Tibial nerve (tissue), 4 donors: Measurements from ENCODE around the gene PDE2A. TPM values are rescaled to one million over a fixed set of nuclear protein-coding genes. Genes with fewer than 3 reads are reported as not detected.

ENCODE experiments used
- DNase-seq, 2 donors: peaks; one replicate each; pipeline ENCODE4 v3.0.0-alpha.2; 2019; ENCODE audit warnings: low spot score in 2 of 2
- H3K27ac ChIP-seq, 4 donors: fragments of 200-600 bp; sonication (generic) in 3 of 4; one replicate each; pipeline ENCODE4 v1.5.1; 2017 to 2019; ENCODE audit warnings: mild to moderate bottlenecking in 1 of 4
- H3K27me3 ChIP-seq, 2 donors: fragments of 200-600 bp; sonication (generic) in 1 of 2; one replicate each; pipeline versions ENCODE4 v1.5.1 to v1.6.0; 2017 to 2019
- H3K36me3 ChIP-seq, 3 donors: fragments of 200-600 bp; sonication (generic); one replicate each; pipeline ENCODE4 v1.5.1; 2018 to 2019
- H3K4me1 ChIP-seq, 4 donors: fragments of 200-600 bp; sonication (generic) in 3 of 4; one replicate each; pipeline ENCODE4 v1.5.1; 2017 to 2019
- H3K4me3 ChIP-seq, 4 donors: fragments of 200-600 bp; sonication (generic) in 3 of 4; one replicate each; pipeline ENCODE4 v1.5.1; 2017 to 2019; ENCODE audit warnings: mild to moderate bottlenecking in 1 of 4, moderate library complexity in 1 of 4
- H3K9me3 ChIP-seq, 4 donors: fragments of 200-600 bp; sonication (generic) in 3 of 4; one replicate each; pipeline ENCODE4 v1.5.1; 2017 to 2019
- CTCF ChIP-seq, 5 experiments: fragments of 200-600 bp in 3 of 5; fragments of 450-650 bp in 2 of 5; sonication (generic) in 3 of 5; IDR thresholded peaks; one replicate each; pipeline ENCODE4 v1.5.1; 2016 to 2019; ENCODE audit warnings: antibody characterized with exemption in 5 of 5, mild to moderate bottlenecking in 3 of 5, moderate library complexity in 2 of 5
- EP300 ChIP-seq, 2 donors: sonication (generic); formaldehyde crosslinking; IDR thresholded peaks; one replicate each; pipeline ENCODE4 v1.6.1; 2017; ENCODE audit warnings: antibody characterized with exemption in 2 of 2, mild to moderate bottlenecking in 1 of 2
- POLR2A ChIP-seq, 2 donors: fragments of 450-650 bp; IDR thresholded peaks; one replicate each; pipeline ENCODE4 v1.6.1; 2017; ENCODE audit warnings: antibody characterized with exemption in 2 of 2, mild to moderate bottlenecking in 2 of 2, moderate library complexity in 2 of 2
- WGBS, 2 donors: methylation state at CpG; one replicate each; pipeline ENCODE4 v1.1.5; 2018; 5-methylcytosine and 5-hydroxymethylcytosine counted together
- total RNA-seq, 4 donors: library from RNA; depleted of rRNA; stranded (reverse); fragments of >200 nt; gene quantifications; one replicate each; pipeline ENCODE4 v1.1.0, GENCODE V29; 2016

Gene PDE2A
- total RNA-seq, 4 donors from 2014 or later = 30.3 to 75.7 (median 43.1) TPM

GRCh38 chr11:72589802-72590761, 84.1 kb downstream of the PDE2A start:
- WGBS, 2 donors = 14 to 16% methylated on average over 48 to 49 of the region's 74 CpGs
- H3K27me3 ChIP-seq = peaks cover 0 to 59% of the 10 kb centered on the region in 2 donors
- TF ChIP-seq CTCF (IDR thresholded peaks at IDR 0.05) = peak; percentile 15 to 48 (median 26)
- no peak for TF ChIP-seq POLR2A (IDR thresholded peaks at IDR 0.05)
- no peak for TF ChIP-seq EP300 (IDR thresholded peaks at IDR 0.05)
- peaks cover 0 to 25% (median 11%) of the 10 kb centered on the region in 4 donors for H3K4me1 ChIP-seq
- peak overlapping the region in 3 of 4 donors; percentile 14 to 36 (median 25) for H3K4me3 ChIP-seq
- no peaks in the 10 kb centered on the region for H3K9me3 ChIP-seq
- no peak for DNase-seq
- no peaks in the 10 kb centered on the region for H3K36me3 ChIP-seq
- no peak overlapping the region for H3K27ac ChIP-seq

- WGBS, 2 donors = 80 to 87% methylated on average over 6 to 7 of the region's 7 CpGs
- TF ChIP-seq EP300 (IDR thresholded peaks at IDR 0.05) (no peak), CTCF (IDR thresholded peaks at IDR 0.05) (no peak), POLR2A (IDR thresholded peaks at IDR 0.05) (no peak)
- no peak overlapping the region for H3K27ac ChIP-seq
- H3K4me3 ChIP-seq = no peak overlapping the region
- peaks cover 0 to 36% (median 21%) of the 10 kb centered on the region in 4 donors for H3K4me1 ChIP-seq
- H3K27me3 ChIP-seq = peaks cover 0 to 72% of the 10 kb centered on the region in 2 donors
- no peaks in the 10 kb centered on the region for H3K9me3 ChIP-seq
- no peak for DNase-seq
- no peaks in the 10 kb centered on the region for H3K36me3 ChIP-seq
These were observed 85.5 kb downstream of the PDE2A start for GRCh38 chr11:72588421-72589410.

GRCh38 chr11:72587696-72588095, 86.5 kb downstream of the PDE2A start:
- DNase-seq = no peak

GRCh38 chr11:72586321-72587090, 87.7 kb downstream of the PDE2A start:
- Histone ChIP-seq H3K27me3 (peaks cover 0 to 66% of the 10 kb centered on the region in 2 donors), H3K27ac (no peak overlapping the region), H3K4me3 (no peak overlapping the region), H3K36me3 (peaks cover 0 to 12% (median 0%) of the 10 kb centered on the region in 3 donors), H3K4me1 (peaks cover 0 to 36% (median 21%) of the 10 kb centered on the region in 4 donors), H3K9me3 (no peaks in the 10 kb centered on the region)
- WGBS, 2 donors = 83 to 91% methylated on average over 6 to 7 of the region's 7 CpGs
- no peak for TF ChIP-seq EP300 (IDR thresholded peaks at IDR 0.05)
- no peak for TF ChIP-seq POLR2A (IDR thresholded peaks at IDR 0.05)
- no peak for TF ChIP-seq CTCF (IDR thresholded peaks at IDR 0.05)
- no peak for DNase-seq

More at GRCh38 chr11:72587696-72588095, 86.5 kb downstream of the PDE2A start:
- Histone ChIP-seq H3K4me1 (peaks cover 0 to 36% (median 21%) of the 10 kb centered on the region in 4 donors), H3K27ac (no peak overlapping the region), H3K27me3 (peaks cover 0 to 77% of the 10 kb centered on the region in 2 donors), H3K4me3 (no peak overlapping the region), H3K36me3 (peaks cover 0 to 4% (median 0%) of the 10 kb centered on the region in 3 donors), H3K9me3 (no peaks in the 10 kb centered on the region)
- 79 to 100% methylated on average over 1 of the region's 1 CpG for WGBS, 2 donors
- TF ChIP-seq POLR2A (IDR thresholded peaks at IDR 0.05) = no peak
